ENCODE measurements around the gene RRP1B. TPM values are rescaled to one million over a fixed set of nuclear protein-coding genes. Genes with fewer than 3 reads are reported as not detected.

Gene RRP1B
- total RNA-seq, 1 experiment from 2014 or later: 30.7 TPM

- H3K27ac ChIP-seq (ENCODE audit: low read length): no peak overlapping the region
- H3K27me3 ChIP-seq (ENCODE audit: control insufficient read depth, insufficient read depth, low read length): no peaks in the 10 kb centered on the region
- DNase-seq (ENCODE audit: low read depth, low spot score) (no peak), ATAC-seq (no peak)
- no peak for TF ChIP-seq CTCF (IDR thresholded peaks at IDR 0.05)
- no peak for TF ChIP-seq SIN3A (IDR thresholded peaks at IDR 0.05; ENCODE audit: borderline replicate concordance, insufficient read depth, low read depth, low read length)
- TF ChIP-seq POLR2AphosphoS5 (IDR thresholded peaks at IDR 0.05; ENCODE audit: low read depth, low read length): no peak
- TF ChIP-seq TCF7L2 (IDR thresholded peaks at IDR 0.05; ENCODE audit: low read depth, low read length): no peak
- H3K4me3 ChIP-seq (ENCODE audit: low read depth in 2 of 2, low read length in 2 of 2): no peak overlapping the region
- ChIA-PET CTCF (no interaction called here), POLR2A (no interaction called here)
- no peaks in the 10 kb centered on the region for H3K4me1 ChIP-seq (ENCODE audit: control insufficient read depth, insufficient read depth, low read length)
- intact Hi-C loops (cut with micrococcal nuclease; ENCODE audit: unreplicated experiment): no loop called here
- BruUV-seq (replicated peaks): no TSS peak
- in situ Hi-C loops (cut with HindIII; ENCODE audit: low pct_unique_long_range_greater_than_20kb, low sequenced_read_pairs): no loop called here
- H3K36me3 ChIP-seq (ENCODE audit: control insufficient read depth, insufficient read depth, low read length): no peaks in the 10 kb centered on the region; the same call in 1 of the 2 replicates
- no peaks in the 10 kb centered on the region for H3K9me3 ChIP-seq (ENCODE audit: control insufficient read depth, insufficient read depth, low read depth, low read length)
These were observed 4.4 kb upstream of the RRP1B start for GRCh38 chr21:43654806-43655489.

GRCh38 chr21:43657355-43658087 lies 1.8 kb upstream of the RRP1B start:
- no TSS peak for BruUV-seq (replicated peaks)
- in situ Hi-C loops (cut with HindIII; ENCODE audit: low pct_unique_long_range_greater_than_20kb, low sequenced_read_pairs): no loop called here

More at GRCh38 chr21:43657355-43658087, 1.8 kb upstream of the RRP1B start:
- Histone ChIP-seq H3K9me3 (ENCODE audit: control insufficient read depth, insufficient read depth, low read depth, low read length) (no peaks in the 10 kb centered on the region), H3K27me3 (ENCODE audit: control insufficient read depth, insufficient read depth, low read length) (no peaks in the 10 kb centered on the region), H3K4me1 (ENCODE audit: control insufficient read depth, insufficient read depth, low read length) (peaks cover 5% of the 10 kb centered on the region; the same call in 1 of the 2 replicates), H3K27ac (ENCODE audit: low read length) (no peak overlapping the region), H3K36me3 (ENCODE audit: control insufficient read depth, insufficient read depth, low read length) (peaks cover 3% of the 10 kb centered on the region), H3K4me3 (ENCODE audit: low read depth in 2 of 2, low read length in 2 of 2) (no peak overlapping the region)
- no peak for TF ChIP-seq TCF7L2 (IDR thresholded peaks at IDR 0.05; ENCODE audit: low read depth, low read length)
- no peak for TF ChIP-seq SIN3A (IDR thresholded peaks at IDR 0.05; ENCODE audit: borderline replicate concordance, insufficient read depth, low read depth, low read length)
- TF ChIP-seq POLR2AphosphoS5 (IDR thresholded peaks at IDR 0.05; ENCODE audit: low read depth, low read length): no peak
- TF ChIP-seq CTCF (IDR thresholded peaks at IDR 0.05): no peak
- TF ChIP-seq, protein P1, sequence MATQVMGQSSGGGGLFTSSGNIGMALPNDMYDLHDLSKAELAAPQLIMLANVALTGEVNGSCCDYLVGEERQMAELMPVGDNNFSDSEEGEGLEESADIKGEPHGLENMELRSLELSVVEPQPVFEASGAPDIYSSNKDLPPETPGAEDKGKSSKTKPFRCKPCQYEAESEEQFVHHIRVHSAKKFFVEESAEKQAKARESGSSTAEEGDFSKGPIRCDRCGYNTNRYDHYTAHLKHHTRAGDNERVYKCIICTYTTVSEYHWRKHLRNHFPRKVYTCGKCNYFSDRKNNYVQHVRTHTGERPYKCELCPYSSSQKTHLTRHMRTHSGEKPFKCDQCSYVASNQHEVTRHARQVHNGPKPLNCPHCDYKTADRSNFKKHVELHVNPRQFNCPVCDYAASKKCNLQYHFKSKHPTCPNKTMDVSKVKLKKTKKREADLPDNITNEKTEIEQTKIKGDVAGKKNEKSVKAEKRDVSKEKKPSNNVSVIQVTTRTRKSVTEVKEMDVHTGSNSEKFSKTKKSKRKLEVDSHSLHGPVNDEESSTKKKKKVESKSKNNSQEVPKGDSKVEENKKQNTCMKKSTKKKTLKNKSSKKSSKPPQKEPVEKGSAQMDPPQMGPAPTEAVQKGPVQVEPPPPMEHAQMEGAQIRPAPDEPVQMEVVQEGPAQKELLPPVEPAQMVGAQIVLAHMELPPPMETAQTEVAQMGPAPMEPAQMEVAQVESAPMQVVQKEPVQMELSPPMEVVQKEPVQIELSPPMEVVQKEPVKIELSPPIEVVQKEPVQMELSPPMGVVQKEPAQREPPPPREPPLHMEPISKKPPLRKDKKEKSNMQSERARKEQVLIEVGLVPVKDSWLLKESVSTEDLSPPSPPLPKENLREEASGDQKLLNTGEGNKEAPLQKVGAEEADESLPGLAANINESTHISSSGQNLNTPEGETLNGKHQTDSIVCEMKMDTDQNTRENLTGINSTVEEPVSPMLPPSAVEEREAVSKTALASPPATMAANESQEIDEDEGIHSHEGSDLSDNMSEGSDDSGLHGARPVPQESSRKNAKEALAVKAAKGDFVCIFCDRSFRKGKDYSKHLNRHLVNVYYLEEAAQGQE (IDR thresholded peaks at IDR 0.05; ENCODE audit: insufficient read depth in 1 of 2, low read depth in 2 of 2, low read length in 1 of 2): no peak
- intact Hi-C loops (cut with micrococcal nuclease; ENCODE audit: unreplicated experiment): no loop called here
- ChIA-PET CTCF (no interaction called here), POLR2A (no interaction called here)
- DNase-seq (ENCODE audit: low read depth, low spot score) (no peak), ATAC-seq (no peak)

All from Panc1 (cell line).